NCI-H2196 (cell line): Measurements from ENCODE around the gene FARP1.
"Not testable (repeated sequence)": the region's sequence is repeated elsewhere in the genome, so short reads cannot be mapped to it uniquely, and the experiment has no call there.

ENCODE experiments used
- DNase-seq: peaks from one replicate; lab custom pipeline; 2025; ENCODE audit not compliant: unreplicated experiment; lab: John Stamatoyannopoulos, UW

Gene FARP1

DNA sequence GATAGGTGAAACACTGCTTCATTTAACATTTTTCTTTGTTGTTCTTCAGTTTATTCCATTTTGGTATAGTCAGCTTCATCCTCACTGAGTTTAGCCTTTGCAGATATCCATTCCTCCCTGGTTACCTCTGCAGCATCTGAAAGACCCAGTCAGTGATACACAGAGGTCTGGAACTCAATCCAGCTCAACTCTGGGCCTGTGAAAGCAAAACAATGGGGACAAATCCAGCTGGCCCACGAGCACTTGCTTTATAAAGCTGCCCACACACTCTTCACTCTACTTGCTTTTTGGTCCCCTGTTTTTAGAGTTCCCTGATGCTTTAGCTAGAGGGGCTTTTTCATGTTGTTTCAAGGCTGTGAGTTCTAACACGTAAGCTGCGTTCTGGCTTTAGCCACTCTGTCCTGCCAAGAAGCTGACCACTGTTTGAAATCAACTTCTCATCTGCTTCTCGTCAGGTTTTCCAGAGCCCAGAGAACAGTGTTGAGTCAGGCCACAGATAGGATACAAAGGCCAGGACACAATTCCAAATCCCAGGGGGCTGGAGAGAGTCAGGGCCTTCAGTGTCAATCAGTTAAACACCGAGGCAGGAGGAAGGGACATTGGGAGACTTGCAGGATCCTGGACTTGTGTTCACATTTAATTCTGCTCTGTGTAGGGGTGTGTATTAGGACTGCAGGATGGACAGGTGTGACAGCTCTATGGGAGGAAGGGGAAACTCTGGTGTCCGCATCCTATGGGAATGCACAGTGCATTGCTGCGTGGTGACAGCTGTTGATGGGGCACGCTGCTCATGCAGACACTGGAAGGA lies 117.7 kb downstream of the FARP1 start:
- DNase-seq, result no peak

GRCh38 chr13:98261165-98261702 lies 118.3 kb downstream of the FARP1 start:
- DNase-seq, result no peak

DNA sequence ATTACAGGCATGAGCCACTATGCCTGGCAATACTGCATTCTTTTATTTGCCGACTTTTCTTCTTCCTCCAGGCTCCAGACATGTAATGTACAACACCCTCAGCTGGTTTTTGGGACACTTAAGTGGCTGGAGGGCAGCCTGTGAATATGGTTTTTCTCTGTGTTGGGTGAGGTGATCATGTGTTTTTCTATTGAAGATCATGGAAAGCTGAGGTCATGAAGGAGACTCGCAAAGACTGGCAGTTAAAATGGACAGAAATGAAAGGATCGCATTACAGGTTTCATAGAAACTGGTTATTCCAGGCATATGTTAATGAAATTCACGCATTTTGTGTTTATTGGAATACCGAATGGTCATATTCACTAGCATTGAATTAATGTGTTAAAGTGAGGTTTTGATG lies 119.4 kb downstream of the FARP1 start:
- DNase-seq, result no peak

- DNase-seq, result no peak
Observed at GRCh38 chr13:98263841-98264240, 120.9 kb downstream of the FARP1 start.

GRCh38 chr13:98264877-98265276 lies 122.0 kb downstream of the FARP1 start:
- DNase-seq, result no peak

DNA sequence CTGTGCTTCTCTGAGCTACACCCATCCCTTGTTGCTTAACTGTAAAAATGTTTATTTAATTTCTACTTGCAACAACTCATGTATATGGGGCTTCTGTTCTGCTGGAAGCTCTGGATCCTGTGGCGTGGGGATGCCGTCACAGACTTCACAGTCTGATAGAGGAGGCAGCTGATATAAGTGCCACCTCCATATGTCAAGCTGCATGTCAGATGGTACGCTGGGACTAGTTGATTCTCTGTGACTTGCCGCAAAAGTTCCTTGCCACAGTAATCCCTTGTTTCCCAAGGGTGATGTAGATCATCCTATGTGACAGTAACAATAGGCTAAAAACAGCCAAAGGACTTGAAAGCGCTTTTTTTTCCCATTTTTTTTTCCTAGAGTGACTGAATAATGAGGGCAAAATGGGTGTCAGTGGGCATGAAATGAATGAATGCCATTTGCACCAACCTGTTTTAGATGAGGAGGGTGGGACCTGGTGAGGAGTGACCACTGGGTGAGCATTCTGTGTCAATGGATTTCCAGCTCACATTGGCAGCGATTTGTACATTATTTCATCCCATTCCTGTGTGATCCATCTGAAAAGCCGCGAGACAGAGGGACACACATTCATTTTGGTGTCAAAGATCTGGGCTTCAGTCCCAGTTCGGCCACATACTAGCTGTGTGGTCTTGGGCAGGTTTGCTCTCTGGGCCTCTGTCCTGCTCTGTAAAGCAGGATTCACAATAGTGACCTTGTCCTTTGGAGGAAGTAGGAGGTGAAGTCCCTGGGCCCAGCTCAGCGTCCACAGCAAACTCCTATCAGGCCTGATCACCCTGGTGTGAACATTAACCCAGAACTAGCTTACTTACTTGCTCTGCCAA lies 123.0 kb downstream of the FARP1 start:
- no peak for DNase-seq

DNA sequence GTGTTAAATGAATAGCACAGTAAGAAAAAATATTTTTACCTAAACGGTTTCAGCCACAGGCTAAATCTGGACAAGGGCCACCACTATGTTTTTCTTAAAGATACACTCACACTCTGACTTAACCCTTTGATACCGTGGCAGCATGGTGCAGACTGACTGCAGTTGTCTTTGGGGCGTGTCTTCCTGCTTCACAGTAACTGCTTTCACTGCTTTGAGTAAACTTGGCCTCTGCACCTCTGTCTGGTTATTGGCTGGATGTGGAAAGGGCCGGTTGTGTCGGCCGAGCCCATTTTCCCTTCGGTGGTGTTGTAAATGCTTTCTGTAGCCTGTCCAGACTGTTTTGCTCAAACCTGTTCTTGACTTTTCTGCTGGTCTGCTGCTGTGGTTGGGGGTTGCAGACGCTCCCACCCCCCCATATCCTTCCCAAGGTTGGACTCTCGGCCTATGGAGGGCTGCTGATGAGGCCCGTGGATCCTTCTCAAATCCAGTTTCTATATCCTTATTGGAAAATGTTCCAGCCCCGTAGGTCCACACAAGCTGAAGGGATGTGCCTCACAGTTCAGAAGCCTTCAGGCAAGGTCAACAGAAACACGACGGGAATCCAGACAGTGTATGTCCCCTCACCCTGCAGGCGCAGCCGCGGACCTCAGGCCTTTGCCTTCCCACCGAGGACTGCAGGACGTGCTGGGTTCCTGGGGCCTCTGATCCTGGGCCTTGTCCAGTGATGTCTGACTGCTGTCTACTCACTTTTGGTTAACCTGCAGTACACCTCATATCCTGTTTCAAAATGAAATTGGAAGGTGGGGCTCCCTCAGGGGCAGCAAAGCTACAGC lies 124.4 kb downstream of the FARP1 start:
- no peak for DNase-seq

DNA sequence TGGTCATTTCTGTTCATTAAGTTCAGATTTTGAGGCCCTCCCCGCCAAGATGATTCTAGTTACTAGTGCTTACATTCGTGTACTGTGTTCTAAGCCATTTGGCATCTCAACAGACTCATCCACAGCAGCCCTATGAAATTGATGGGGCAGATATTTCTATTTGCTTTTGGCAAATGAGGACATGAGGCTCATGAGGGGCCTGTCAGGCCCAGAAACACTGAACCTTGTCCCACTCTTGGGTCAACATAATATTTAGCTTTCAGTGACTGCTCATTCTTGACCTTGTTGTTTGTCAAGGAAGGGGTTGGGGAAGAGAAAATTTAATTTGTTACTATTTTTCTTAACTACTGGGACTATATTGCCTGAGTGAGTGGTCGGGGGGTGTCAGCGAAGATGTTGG lies 126.5 kb downstream of the FARP1 start:
- DNase-seq, result no peak

GRCh38 chr13:98270819-98271218 lies 127.9 kb downstream of the FARP1 start:
- DNase-seq, result no peak

GRCh38 chr13:98271646-98272045 lies 128.8 kb downstream of the FARP1 start:
- not testable (repeated sequence) for DNase-seq

- no peak for DNase-seq
Observed at GRCh38 chr13:98272549-98272948, 129.7 kb downstream of the FARP1 start.

DNA sequence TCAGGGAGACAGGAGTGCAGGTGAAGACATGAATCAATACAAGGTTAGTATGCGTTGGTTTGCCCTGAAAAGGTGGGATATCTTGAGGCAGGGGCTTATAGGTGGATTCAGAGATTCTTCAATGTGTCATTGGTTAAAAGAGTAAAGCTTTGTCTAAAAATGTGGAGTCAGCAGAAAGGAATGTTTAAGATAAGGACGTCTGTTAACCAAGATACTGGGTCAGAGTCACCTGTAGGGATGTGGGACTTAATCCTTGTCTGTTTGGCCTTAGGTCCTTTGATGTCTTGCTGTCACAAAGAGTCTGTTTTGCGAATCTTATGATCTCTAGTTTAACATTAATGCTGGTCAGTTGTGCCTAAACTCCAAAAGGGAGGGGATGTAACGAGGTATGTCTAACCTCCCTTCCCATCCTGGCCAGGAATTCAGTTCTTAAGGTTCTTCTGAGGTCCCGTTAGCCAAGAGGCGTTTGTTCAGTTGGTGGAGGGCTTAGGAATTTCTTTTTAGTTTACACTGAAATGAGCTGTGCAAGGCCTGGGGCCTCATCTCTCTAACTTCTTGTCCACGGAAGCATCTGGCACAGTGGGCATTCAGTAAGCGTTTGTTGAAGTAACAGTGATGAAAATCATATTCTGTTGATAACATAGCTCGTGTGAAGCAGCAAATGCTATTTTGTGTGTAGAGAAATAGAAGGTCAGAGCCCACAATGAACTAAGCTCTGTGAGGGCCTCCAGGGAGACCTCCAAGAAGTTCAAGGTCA lies 130.4 kb downstream of the FARP1 start:
- DNase-seq, result no peak

DNA sequence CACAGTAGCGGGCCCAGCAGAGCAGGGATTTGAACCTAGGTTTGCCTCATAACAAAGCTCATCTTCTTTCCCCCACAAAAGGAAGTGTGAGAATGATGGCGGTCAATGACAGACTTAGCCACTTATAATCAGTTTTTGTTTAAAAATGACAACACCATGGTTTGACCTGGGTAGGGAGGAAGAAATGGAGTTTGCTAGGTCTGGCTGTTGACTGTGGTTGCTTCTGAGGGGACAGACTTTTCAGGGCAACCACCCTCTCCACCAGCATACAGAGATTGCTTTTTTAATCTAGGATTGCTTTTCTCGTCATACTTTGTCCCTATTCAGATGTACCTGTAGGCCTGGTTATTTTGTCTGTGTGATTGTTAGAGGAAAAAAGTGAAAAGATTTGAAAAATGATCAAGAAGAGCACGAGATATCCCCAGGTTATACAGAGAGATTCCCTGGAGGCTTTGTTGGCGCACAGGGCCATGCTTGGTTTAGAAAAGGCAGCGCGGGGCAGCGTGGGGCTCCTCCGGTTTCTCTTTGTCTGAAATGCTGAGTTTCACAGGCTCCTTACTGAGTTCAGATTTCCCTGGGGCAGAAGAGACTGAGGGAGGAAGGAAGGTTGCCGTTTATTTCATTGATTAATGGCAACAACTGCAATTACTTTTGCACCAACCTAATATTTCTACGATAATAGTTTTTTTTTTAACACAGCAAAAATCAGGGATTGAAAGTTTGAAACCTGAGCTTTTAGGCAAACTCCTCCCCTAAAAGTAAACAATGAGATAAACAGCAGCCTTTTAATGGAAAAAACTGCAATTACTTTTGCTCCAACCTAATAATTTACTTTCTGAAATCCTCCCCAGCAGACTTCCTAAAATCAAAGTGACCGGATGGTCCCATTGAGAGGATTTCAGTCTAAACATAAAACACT lies 131.2 kb downstream of the FARP1 start:
- DNase-seq, result no peak

- DNase-seq, result no peak
Observed at GRCh38 chr13:98274921-98275487, 132.1 kb downstream of the FARP1 start.

DNA sequence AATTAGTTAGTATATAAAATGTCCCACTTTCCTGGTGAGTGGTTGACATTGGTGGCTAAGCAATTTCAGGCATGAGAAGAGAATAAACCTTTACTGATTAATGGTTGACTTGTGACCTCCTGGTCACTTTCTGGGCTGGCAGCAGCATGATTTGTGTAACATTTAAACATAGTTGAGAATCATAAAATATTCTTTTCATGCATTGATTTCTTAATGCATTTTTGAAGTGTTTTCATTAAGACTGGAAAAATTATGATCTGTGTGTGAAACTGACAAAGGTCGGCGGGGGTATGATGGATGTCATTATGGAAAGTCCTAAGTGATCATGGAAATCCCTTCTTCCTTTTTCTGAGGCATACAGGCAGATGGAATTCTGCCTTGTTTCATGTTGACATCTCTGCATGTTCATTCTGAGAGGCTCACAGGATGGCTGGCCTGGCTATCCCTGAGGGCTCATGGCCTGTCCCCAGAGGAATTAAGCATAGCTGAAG lies 132.8 kb downstream of the FARP1 start:
- DNase-seq, result no peak

DNA sequence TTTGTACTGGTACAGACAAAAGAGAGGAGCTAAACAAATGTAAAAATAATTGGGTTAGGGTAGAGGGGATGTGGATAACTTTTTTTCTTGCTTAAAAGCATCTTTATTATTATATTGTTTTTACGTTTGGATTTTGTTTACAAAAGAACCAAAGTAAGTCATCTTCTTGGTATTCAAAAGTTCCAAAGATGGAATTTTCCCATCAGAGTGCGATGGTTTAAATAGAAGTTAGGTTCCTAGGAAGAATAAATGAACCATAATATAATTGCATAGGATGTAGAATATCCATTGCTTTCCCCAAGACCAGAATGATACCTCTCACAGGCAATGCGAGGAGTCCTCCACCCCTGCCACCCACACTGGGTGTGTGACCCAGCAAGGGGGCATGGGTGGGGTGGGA lies 133.6 kb downstream of the FARP1 start:
- DNase-seq, result no peak

- no peak for DNase-seq
Observed at GRCh38 chr13:98278068-98278724, 135.3 kb downstream of the FARP1 start.

DNA sequence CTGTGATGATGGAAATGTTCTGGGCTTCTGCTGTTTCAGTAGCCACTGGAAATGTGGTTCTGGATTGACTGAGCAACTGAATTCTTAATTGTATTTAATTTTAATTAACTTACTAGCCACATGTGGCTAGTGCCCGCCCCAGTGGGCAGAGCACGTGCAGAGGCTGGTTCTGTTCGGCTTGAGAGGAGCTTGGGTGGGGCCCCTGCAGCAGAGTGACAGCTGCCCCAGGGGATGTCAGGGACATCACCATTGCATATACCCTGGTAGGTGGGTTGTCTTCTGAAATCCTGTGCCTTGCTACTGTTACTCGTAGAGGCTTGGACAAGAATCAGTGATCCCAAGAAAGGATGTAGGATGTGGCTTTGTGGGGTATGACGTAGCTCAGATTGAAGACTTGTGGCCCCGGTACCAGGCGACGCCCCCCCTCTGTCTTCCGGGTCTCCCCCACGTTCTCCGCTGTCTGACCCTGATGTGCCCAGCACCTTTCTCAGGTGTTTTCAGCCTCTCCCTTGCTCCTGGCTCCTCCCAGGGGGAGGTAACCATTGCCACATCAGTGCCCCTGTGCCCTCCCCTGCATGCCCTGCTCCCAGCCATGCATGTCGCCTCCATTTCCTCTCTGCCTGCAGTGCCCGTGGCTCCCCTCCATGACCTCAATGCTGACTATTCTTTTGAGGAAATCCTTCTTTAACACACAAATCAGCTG lies 136.7 kb downstream of the FARP1 start:
- DNase-seq, result peak; percentile 15
